PC-9 (cell line): ENCODE data around the gene NRGN. TPM values are rescaled to one million over a fixed set of nuclear protein-coding genes. Genes with fewer than 3 reads are reported as not detected.

Source experiments
- BruUV-seq: library from RNA; stranded (reverse); fragments of 400-500 nt; replicated peaks from 2 replicates; lab custom pipeline; 2021; lab: Mats Ljungman, UMichigan
- CTCF ChIA-PET: fragments of 300-600 bp; sonication (Branson Sonifier 250); formaldehyde crosslinking; loops from one replicate; lab custom pipeline; 2022; ENCODE audit warnings: antibody characterized with exemption; lab: Charles Lee
- POLR2A ChIA-PET: fragments of 300-600 bp; sonication (Branson Sonifier 250); formaldehyde crosslinking; loops from one replicate; lab custom pipeline; 2022; ENCODE audit warnings: antibody characterized with exemption; ENCODE audit not compliant: unreplicated experiment; lab: Charles Lee
- DNase-seq, 2 experiments: peaks; one replicate each; pipeline versions ENCODE4 v3.0.0 to v3.0.0-alpha.2; 2015 to 2022; ENCODE audit warnings: mixed read lengths in 1 of 2
- H2AFZ ChIP-seq: fragments of 200-600 bp; sonication (generic); 2 replicates; pipeline ENCODE4 v1.8.1; 2017; ENCODE audit warnings: antibody characterized with exemption
- H3F3A ChIP-seq: fragments of 200-600 bp; sonication (generic); 2 replicates; pipeline ENCODE4 v1.8.1; 2017; ENCODE audit warnings: antibody characterized with exemption, mild to moderate bottlenecking, low read depth; ENCODE audit not compliant: insufficient read depth
- H3K27ac ChIP-seq: fragments of 200-600 bp; sonication (generic); 2 replicates; pipeline ENCODE4 v1.6.1; 2016; ENCODE audit warnings: mixed run types
- H3K27me3 ChIP-seq: fragments of 200-600 bp; sonication (generic); 2 replicates; pipeline ENCODE4 v1.6.1; 2016; ENCODE audit warnings: low read depth, mixed run types; ENCODE audit not compliant: insufficient read depth
- H3K36me3 ChIP-seq: fragments of 200-600 bp; sonication (generic); 2 replicates; pipeline ENCODE4 v1.6.1; 2016; ENCODE audit warnings: low read depth, mixed run types
- H3K4me1 ChIP-seq: fragments of 200-600 bp; sonication (generic); replicated peaks from 2 replicates; pipeline ENCODE4 v1.6.1; 2016; ENCODE audit warnings: mixed run types; ENCODE audit not compliant: insufficient read depth
- H3K4me2 ChIP-seq: fragments of 200-600 bp; sonication (generic); 2 replicates; pipeline ENCODE4 v1.6.1; 2017; ENCODE audit warnings: mixed run types
- H3K4me3 ChIP-seq: fragments of 200-600 bp; sonication (generic); 2 replicates; pipeline ENCODE4 v1.6.1; 2016; ENCODE audit warnings: mixed run types
- H3K79me2 ChIP-seq: fragments of 200-600 bp; sonication (generic); 2 replicates; pipeline ENCODE4 v1.6.1; 2017; ENCODE audit warnings: low read depth, mixed run types
- H3K9me2 ChIP-seq: fragments of 200-600 bp; sonication (generic); 2 replicates; pipeline ENCODE4 v1.8.1; 2017; ENCODE audit warnings: mild to moderate bottlenecking; ENCODE audit not compliant: insufficient read depth
- H3K9me3 ChIP-seq: fragments of 200-600 bp; sonication (generic); 2 replicates; pipeline ENCODE4 v1.8.1; 2016; ENCODE audit warnings: low read depth; ENCODE audit not compliant: insufficient read depth
- H4K20me1 ChIP-seq: fragments of 200-600 bp; sonication (generic); 2 replicates; pipeline ENCODE4 v1.8.1; 2017; ENCODE audit not compliant: insufficient read depth
- EZH2 ChIP-seq: fragments of 200-600 bp; sonication (generic); IDR thresholded peaks from 2 replicates; pipeline ENCODE4 v1.8.0; 2017; ENCODE audit warnings: antibody characterized with exemption, low read depth
- intact Hi-C: fragments of 100-400 bp; cut with micrococcal nuclease; formaldehyde crosslinking; loops from one replicate; pipeline ENCODE4 v1.10.0; 2022; ENCODE audit not compliant: unreplicated experiment
- total RNA-seq: library from RNA; stranded (reverse); gene quantifications from 2 replicates; pipeline ENCODE4 v1.2.3, GENCODE V29; 2021
- TF ChIP-seq, protein P1 (sequence below): fragments of 200-600 bp; sonication (generic); conservative IDR thresholded peaks from 2 replicates; pipeline ENCODE4 v1.6.1; 2017; ENCODE audit warnings: mixed run types, antibody characterized with exemption, mild to moderate bottlenecking, moderate library complexity

NRGN gene
- total RNA-seq, 1 experiment from 2014 or later: 10.2 TPM

DNA sequence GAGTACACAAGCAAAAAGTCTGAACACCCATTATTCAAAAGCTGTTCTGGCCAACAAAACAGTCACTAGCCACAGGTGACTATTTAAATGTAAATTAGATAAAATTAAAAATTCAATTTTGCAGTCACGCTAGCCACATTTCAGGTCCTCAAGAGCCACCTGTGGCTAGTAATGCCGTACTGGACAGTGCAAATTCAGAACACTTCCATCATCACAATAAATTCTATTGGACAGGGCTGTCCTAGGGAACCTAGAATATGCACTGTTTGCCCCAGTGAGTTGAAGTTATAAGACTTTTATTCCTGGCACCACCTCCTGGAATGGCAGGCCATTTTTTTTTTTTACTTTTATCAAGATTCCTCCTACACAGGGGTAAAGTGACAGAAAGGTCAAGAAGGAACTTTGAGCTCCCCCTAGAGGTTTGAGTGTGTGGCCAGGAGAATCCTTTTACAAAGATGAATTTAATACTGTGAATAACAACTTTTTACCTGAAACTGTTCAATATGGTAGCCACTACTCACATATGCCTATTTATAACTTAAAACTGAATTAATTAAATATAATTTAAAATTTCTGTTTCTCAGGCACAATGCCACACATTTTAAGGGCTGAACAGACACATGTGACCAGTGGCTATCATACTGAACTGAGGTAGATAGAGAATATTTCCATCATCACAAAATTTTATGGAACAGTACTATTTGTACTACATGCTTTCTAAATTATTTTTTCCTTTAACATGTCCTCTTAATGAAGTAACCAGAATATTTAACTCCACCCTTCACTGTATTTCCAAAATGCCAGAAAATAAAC, 53.9 kb downstream of the NRGN start:
- BruUV-seq: no TSS peak
- Histone ChIP-seq H4K20me1 (peaks cover 6% of the 10 kb centered on the region; the same call in 1 of the 2 replicates), H3K9me2 (no peaks in the 10 kb centered on the region), H3K9me3 (no peaks in the 10 kb centered on the region), H3K36me3 (no peaks in the 10 kb centered on the region), H3K79me2 (peaks cover 98% of the 10 kb centered on the region), H3F3A (no peaks in the 10 kb centered on the region), H3K27ac (no peak overlapping the region), H2AFZ (no peak overlapping the region), H3K4me3 (no peak overlapping the region), H3K4me2 (no peak overlapping the region), H3K27me3 (no peaks in the 10 kb centered on the region), H3K4me1 (peaks cover 33% of the 10 kb centered on the region)
- intact Hi-C loops: loop anchor here (1.0 to 10.0 kb wide), 4 partner anchors 30 to 124 kb away; partner anchors contain the start of genes SIAE and SPA17
- POLR2A ChIA-PET: no interaction called here
- CTCF ChIA-PET: interaction anchor here (0.7 to 2.6 kb wide), 9 partner anchors 24 to 1731 kb away, joined by 3 to 12 read pairs (median 4); no protein-coding TSS in a partner anchor
- TF ChIP-seq EZH2: no peak
- TF ChIP-seq, protein P1, sequence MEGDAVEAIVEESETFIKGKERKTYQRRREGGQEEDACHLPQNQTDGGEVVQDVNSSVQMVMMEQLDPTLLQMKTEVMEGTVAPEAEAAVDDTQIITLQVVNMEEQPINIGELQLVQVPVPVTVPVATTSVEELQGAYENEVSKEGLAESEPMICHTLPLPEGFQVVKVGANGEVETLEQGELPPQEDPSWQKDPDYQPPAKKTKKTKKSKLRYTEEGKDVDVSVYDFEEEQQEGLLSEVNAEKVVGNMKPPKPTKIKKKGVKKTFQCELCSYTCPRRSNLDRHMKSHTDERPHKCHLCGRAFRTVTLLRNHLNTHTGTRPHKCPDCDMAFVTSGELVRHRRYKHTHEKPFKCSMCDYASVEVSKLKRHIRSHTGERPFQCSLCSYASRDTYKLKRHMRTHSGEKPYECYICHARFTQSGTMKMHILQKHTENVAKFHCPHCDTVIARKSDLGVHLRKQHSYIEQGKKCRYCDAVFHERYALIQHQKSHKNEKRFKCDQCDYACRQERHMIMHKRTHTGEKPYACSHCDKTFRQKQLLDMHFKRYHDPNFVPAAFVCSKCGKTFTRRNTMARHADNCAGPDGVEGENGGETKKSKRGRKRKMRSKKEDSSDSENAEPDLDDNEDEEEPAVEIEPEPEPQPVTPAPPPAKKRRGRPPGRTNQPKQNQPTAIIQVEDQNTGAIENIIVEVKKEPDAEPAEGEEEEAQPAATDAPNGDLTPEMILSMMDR: peak; percentile 81
- DNase-seq: peak; percentile 31 to 67

DNA sequence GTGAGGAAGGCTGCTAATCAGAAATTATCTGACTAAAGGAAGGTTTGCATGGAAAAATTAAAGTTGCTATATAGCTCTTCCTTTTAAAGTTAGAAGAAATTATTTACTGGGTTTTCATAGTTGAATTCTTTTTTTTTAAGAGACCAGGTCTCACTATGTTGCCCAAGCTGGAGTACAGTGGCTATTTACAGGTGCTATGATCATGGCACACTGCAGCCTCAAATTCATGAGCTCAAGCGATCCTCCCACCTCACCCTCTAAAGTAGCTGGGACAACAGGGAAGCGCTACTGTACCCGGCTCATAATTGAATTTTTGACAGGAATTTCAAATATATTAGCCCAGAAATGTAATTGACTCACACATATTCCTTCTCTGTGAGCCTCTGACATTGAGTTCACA, 56.6 kb downstream of the NRGN start:
- POLR2A ChIA-PET: no interaction called here
- no TSS peak for BruUV-seq
- Histone ChIP-seq H4K20me1 (peaks cover 6% of the 10 kb centered on the region; the same call in 1 of the 2 replicates), H3K4me2 (no peak overlapping the region), H3K4me1 (peaks cover 42% of the 10 kb centered on the region), H3K27ac (no peak overlapping the region), H3F3A (peaks cover 8% of the 10 kb centered on the region; the same call in 1 of the 2 replicates), H3K9me3 (no peaks in the 10 kb centered on the region), H3K36me3 (no peaks in the 10 kb centered on the region), H2AFZ (no peak overlapping the region), H3K4me3 (no peak overlapping the region), H3K9me2 (no peaks in the 10 kb centered on the region), H3K27me3 (no peaks in the 10 kb centered on the region), H3K79me2 (peaks cover 89% of the 10 kb centered on the region)
- TF ChIP-seq, protein P1: no peak
- TF ChIP-seq EZH2: no peak
- intact Hi-C loops: loop anchor here (10.0 kb wide), 1 partner anchor 52 kb away; no protein-coding TSS in a partner anchor
- DNase-seq: no peak
- CTCF ChIA-PET: interaction anchor here (1.0 kb wide), 1 partner anchor 40 kb away, joined by 3 read pairs; no protein-coding TSS in a partner anchor

Other genes with a start within 250 kb of the NRGN start
- gene OR8B12, start 196.3 kb upstream of the NRGN start, total RNA-seq: not detected in 2 replicates
- not detected in 2 replicates for gene OR8A1, start 169.9 kb upstream of the NRGN start, total RNA-seq
- not detected in 2 replicates for gene PANX3, start 128.5 kb upstream of the NRGN start, total RNA-seq
- gene TBRG1, start 117.1 kb upstream of the NRGN start, total RNA-seq: 22.3 and 24.3 TPM in 2 replicates
- 29.2 and 37.9 TPM in 2 replicates for gene SIAE, start 66.2 kb upstream of the NRGN start, total RNA-seq
- gene SPA17, start 66.0 kb upstream of the NRGN start, total RNA-seq: 6.1 and 15.7 TPM in 2 replicates
- 12.4 and 13.6 TPM in 2 replicates for gene VSIG2, start 12.3 kb downstream of the NRGN start, total RNA-seq
- 13.5 and 15.3 TPM in 2 replicates for gene ESAM, start 22.3 kb downstream of the NRGN start, total RNA-seq
- 16.9 and 18.1 TPM in 2 replicates for gene MSANTD2, start 60.5 kb downstream of the NRGN start, total RNA-seq
- gene ROBO3, start 125.5 kb downstream of the NRGN start, total RNA-seq: 1.3 and 1.5 TPM in 2 replicates
- gene ROBO4, start 157.9 kb downstream of the NRGN start, total RNA-seq: 0.20 TPM in 1 of 2 replicates, not detected in the other
- gene HEPN1, start 179.3 kb downstream of the NRGN start, total RNA-seq: not detected in 2 replicates
- not detected in 2 replicates for gene HEPACAM, start 196.1 kb downstream of the NRGN start, total RNA-seq
- gene CCDC15, start 214.3 kb downstream of the NRGN start, total RNA-seq: 2.7 and 2.8 TPM in 2 replicates